Stimulated activated CD8-positive, alpha-beta memory T cell treated with anti-CD3 and anti-CD28 coated beads, Interleukin-12 subunit alpha, Interleukin-12 subunit beta, amount 100 ng/mL, for 1 hour (primary cell): ENCODE results near the gene ORM1.

ENCODE experiments used
- DNase-seq: peaks from one replicate; pipeline ENCODE4 v3.0.0-alpha.2; 2020; ENCODE audit warnings: low read depth

ORM1 gene

GRCh38 chr9:114287763-114288192 is 35.1 kb upstream of the ORM1 start:
- DNase-seq = no peak

DNA sequence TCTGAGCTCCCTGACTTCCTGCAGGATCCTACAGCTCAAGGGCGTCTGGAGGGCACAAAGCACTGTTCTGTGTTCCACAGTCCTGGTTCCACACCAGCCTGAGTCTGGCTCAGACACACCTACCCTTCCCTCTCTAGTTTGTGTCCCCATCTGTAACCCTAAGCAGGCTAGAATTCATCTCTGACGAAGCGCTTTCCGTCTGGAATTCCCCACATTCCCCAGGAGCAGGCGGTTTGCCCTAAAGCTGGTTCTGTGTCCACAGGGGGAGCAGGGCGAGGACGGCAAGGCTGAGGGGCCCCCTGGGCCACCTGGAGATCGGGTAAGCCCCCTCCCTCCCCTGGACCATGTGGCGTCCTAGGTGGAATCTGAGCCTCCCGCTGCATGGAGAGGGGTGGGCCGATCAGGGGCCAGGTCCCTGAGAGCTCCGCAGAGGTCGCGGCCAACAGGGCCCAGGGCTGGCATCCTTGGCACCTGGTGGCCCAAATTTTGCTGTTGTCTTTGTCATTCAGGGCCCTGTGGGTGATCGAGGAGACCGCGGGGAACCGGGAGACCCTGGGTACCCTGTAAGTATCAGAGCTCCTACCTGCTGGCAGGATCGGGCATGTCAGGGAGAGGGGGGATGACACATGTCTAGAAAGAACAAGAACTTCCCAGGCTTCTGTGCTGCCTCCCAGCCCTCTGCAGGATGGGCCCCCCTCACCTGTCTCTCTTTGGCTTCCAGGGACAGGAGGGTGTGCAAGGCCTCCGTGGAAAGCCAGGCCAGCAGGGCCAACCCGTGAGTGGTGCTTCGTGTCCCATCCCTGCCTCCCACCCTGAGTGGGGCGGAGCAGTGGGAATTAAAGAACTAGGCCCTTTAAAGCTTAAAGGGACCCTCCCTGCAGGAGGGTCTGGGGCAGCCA is 34.5 kb upstream of the ORM1 start:
- no peak for DNase-seq

GRCh38 chr9:114289106-114289505 is 33.8 kb upstream of the ORM1 start:
- no peak for DNase-seq

- no peak for DNase-seq
Measured at GRCh38 chr9:114289571-114290481, 33.1 kb upstream of the ORM1 start.

GRCh38 chr9:114290561-114290986 is 32.3 kb upstream of the ORM1 start:
- no peak for DNase-seq

- peak; percentile 64 for DNase-seq
Measured at GRCh38 chr9:114291064-114291474, 31.8 kb upstream of the ORM1 start.

DNA sequence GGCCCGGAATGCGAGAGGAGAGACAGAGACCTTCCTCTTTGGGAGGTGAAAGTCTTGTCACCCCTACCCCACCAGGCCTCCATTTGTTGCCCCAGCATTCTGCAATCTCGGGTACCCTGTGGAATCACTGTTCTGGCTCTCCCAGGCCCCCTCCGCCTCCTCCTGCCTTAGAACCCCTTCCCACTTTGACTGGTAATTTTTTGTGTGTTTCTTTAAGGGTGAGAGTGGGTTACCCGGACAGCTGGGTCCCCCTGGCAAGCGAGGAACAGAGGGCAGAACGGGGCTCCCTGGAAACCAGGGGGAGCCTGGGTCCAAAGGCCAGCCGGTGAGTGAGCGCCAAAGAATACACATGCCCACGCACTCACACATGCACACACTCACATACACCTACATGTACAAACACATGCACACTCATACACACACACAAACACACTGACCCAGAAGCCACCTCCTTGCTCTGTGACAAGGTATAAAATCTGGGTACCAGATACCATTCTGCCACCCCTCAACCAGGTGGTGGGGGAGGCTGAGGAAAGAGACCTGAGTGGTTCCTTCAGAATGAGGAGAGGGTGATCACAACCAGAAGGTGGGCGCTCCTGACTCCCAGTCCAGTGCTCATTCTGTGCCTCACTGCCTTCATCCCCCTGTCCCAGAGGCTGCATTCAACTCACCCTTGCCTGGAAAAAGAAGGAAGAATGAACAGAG is 30.9 kb upstream of the ORM1 start:
- no peak for DNase-seq

GRCh38 chr9:114294664-114295063 is 28.2 kb upstream of the ORM1 start:
- no peak for DNase-seq

- no peak for DNase-seq
Measured at GRCh38 chr9:114296338-114296737, 26.6 kb upstream of the ORM1 start.

GRCh38 chr9:114299286-114300152 is 23.4 kb upstream of the ORM1 start:
- no peak for DNase-seq

- DNase-seq = no peak
Measured at GRCh38 chr9:114300153-114300845, 22.6 kb upstream of the ORM1 start.

DNA sequence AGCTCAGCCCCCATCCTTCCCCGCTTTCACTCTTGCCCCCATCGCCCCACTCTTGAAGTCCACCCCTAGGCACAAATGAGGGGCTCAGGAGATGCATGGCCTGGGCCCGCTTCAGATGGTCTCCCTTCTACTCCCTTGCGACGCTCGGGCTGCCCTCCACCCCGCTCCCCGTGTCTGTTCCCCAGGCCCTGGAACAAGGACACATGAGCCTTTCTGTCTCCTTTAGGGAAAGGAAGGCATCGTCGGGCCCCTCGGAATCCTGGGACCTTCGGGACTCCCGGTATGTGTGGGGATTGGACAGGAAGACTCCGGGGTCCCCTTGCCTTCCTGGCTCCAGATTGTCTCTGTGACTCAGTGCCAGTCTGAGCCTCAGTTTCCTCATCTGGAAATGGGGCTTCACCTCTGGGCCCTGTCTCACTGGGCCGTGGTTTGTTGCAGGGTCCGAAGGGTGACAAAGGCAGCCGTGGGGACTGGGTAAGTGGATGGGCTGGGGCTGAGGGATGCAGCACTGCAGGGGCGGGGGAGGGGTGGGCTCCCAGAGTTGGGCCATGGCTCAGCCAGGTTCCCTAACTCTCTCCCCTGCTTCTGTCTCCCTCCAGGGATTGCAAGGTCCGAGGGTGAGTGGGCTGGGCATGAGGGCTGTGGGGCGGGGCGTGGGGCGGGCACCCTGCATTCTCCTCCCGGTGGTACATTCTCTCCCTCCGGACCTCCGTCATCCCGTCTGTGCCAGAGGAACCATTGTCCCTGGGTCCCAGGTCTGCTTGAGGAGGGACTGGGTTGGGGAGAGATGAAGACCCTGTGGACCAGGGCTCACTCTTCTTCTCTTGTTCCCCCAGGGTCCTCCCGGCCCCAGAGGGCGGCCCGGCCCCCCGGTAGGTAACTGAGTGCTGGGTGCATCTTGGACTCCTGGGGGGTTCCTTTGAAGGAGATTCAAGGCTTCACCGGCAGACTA is 21.8 kb upstream of the ORM1 start:
- no peak for DNase-seq

DNA sequence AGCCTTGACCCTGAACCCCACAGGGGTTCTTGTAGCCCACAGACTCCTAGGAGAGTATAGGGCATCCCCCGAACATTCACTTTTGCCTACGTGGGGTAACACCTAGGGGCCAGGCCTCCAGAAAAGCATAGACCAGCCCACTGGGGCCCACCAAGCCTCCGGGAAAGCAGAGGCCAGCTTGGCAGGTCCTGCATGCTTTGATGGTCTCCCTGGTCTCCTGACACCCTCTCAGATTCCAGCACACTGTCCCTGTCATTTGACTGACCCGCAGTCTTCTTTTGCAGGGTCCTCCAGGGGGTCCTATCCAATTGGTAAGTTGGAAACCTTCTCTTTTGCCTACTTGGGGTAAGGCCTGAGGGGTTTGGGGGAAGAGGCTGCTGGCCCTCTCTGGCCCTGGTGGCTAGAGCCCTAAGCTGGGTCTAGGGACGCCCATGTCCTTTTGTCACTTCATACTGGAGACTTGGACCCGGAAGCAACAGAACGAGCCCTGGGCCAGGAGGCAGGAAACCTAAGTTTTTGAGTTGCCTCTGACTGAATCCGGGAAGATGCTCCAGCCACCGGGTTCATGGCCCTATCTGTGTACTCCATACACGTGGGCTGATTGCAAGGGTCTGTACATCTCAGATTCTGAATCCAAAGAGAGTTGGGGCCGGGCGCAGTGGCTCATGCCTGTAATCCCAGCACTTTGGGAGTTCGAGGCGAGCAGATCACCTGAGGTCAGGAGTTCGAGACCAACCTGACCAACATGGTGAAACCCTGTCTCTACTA is 20.9 kb upstream of the ORM1 start:
- no peak for DNase-seq

- DNase-seq = no peak
Measured at GRCh38 chr9:114302727-114303126, 20.2 kb upstream of the ORM1 start.

- DNase-seq = no peak
Measured at GRCh38 chr9:114303571-114303970, 19.3 kb upstream of the ORM1 start.

DNA sequence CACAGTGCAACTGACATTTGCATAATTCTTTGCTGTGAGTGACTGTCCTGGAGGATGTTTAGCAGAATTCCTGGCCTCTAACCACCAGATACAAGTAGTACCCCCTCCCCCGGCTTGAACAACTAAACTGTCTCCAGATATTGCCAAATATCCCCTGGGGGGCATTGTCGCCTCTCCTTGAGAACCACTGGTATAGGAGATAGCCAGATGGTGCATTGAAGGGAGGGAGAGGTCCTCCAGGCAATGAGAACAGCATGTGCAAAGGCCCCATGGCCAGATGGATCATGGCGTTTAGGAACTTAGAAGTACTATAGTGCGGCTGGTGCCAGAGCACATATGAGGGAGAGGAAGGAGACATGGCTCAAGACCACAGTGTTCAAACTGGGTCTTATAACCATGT is 18.9 kb upstream of the ORM1 start:
- no peak for DNase-seq

GRCh38 chr9:114304416-114305188 is 18.3 kb upstream of the ORM1 start:
- DNase-seq = no peak

DNA sequence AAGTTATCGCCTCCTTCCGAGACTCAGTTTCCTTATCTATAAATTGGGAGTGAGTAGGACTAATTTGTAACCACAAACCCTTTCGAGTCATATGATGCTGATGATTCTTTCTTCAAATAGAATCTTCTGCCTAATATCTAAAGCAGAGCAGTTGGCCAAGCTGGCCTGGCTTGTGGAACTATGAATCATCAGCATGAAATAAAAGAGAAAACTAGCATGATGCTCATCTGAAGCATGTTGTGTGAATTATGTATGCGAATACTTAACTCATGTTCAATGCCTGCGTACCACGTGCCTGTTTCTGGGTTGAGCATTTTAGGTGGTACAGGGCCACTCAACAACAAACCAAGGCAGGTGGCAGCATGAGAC is 15.0 kb upstream of the ORM1 start:
- DNase-seq = no peak
